Astrocyte (in vitro differentiated cells and primary cell): ENCODE data around the gene ZNF407. TPM values are rescaled to one million over a fixed set of nuclear protein-coding genes. Genes with fewer than 3 reads are reported as not detected.

Experiments
- DNase-seq: peaks from one replicate; pipeline ENCODE4 v3.0.0-alpha.2; 2010; ENCODE audit warnings: low read depth
- FAIRE-seq: peaks from 2 replicates; lab custom pipeline; 2011; peaks lifted over from hg19 to GRCh38; lab: Jason Lieb, UNC
- H2AFZ ChIP-seq: 2 replicates; pipeline ENCODE4 v1.6.0; 2012; ENCODE audit warnings: low read depth, low read length, inconsistent platforms
- H3K27ac ChIP-seq: 2 replicates; pipeline ENCODE4 v1.5.1; 2011; ENCODE audit warnings: low read depth, low read length, inconsistent platforms
- H3K27me3 ChIP-seq: 2 replicates; pipeline ENCODE4 v1.6.0; 2011; ENCODE audit warnings: low read length, inconsistent platforms; ENCODE audit not compliant: insufficient read depth
- H3K36me3 ChIP-seq: 2 replicates; pipeline ENCODE4 v1.5.1; 2011; ENCODE audit warnings: low read length, inconsistent platforms; ENCODE audit not compliant: insufficient read depth
- H3K4me1 ChIP-seq: 2 replicates; pipeline ENCODE4 v1.5.1; 2011; ENCODE audit warnings: low read length, inconsistent platforms; ENCODE audit not compliant: insufficient read depth
- H3K4me2 ChIP-seq: 2 replicates; pipeline ENCODE4 v1.6.0; 2012; ENCODE audit warnings: low read length, inconsistent platforms
- H3K4me3 ChIP-seq: 2 replicates; pipeline ENCODE4 v1.5.1; 2011; ENCODE audit warnings: low read depth, mild to moderate bottlenecking, low read length, inconsistent platforms; ENCODE audit not compliant: insufficient read depth
- H3K79me2 ChIP-seq: 2 replicates; pipeline ENCODE4 v1.6.0; 2012; ENCODE audit warnings: mild to moderate bottlenecking, low read length, inconsistent platforms; ENCODE audit not compliant: insufficient read depth
- H3K9ac ChIP-seq: 2 replicates; pipeline ENCODE4 v1.6.0; 2012; ENCODE audit warnings: mild to moderate bottlenecking, low read length, inconsistent platforms
- H3K9me3 ChIP-seq: 2 replicates; pipeline ENCODE4 v1.5.1; 2012; ENCODE audit warnings: low read depth, mild to moderate bottlenecking, low read length, inconsistent platforms; ENCODE audit not compliant: insufficient read depth
- H4K20me1 ChIP-seq: 2 replicates; pipeline ENCODE4 v1.6.0; 2012; ENCODE audit warnings: low read length, inconsistent platforms; ENCODE audit not compliant: insufficient read depth
- H3K27ac Mint-ChIP-seq: one replicate; pipeline ENCODE4 v1.8.0; 2021; ENCODE audit warnings: mild to moderate bottlenecking, mixed read lengths; ENCODE audit not compliant: unreplicated experiment
- H3K27me3 Mint-ChIP-seq: one replicate; pipeline ENCODE4 v1.8.0; 2021; ENCODE audit warnings: low read depth, mixed read lengths; ENCODE audit not compliant: unreplicated experiment
- H3K36me3 Mint-ChIP-seq: one replicate; pipeline ENCODE4 v1.8.0; 2021; ENCODE audit warnings: low read depth, mixed read lengths; ENCODE audit not compliant: unreplicated experiment
- H3K4me1 Mint-ChIP-seq: one replicate; pipeline ENCODE4 v1.8.0; 2021; ENCODE audit warnings: low read depth, mixed read lengths; ENCODE audit not compliant: unreplicated experiment
- H3K4me3 Mint-ChIP-seq: one replicate; pipeline ENCODE4 v1.8.0; 2021; ENCODE audit warnings: mild to moderate bottlenecking, moderate library complexity, mixed read lengths; ENCODE audit not compliant: unreplicated experiment
- H3K9me3 Mint-ChIP-seq: one replicate; pipeline ENCODE4 v1.8.0; 2021; ENCODE audit warnings: mild to moderate bottlenecking, mixed read lengths; ENCODE audit not compliant: unreplicated experiment
- EZH2 ChIP-seq: IDR thresholded peaks from 2 replicates; pipeline ENCODE4 v1.6.1; 2012; ENCODE audit warnings: mild to moderate bottlenecking, low read length, inconsistent platforms; ENCODE audit not compliant: insufficient read depth
- total RNA-seq: library from RNA; stranded (reverse); gene quantifications from 2 replicates; pipeline ENCODE4 v1.2.1, GENCODE V29; 2021
- TF ChIP-seq, protein P1 (sequence below): IDR thresholded peaks from 2 replicates; pipeline ENCODE4 v1.5.1; 2011; ENCODE audit warnings: low read depth, mild to moderate bottlenecking, inconsistent platforms, low read length, moderate library complexity; ENCODE audit not compliant: insufficient read depth

The ZNF407 gene
- total RNA-seq, 1 donor from 2014 or later = 13.8 TPM

DNA sequence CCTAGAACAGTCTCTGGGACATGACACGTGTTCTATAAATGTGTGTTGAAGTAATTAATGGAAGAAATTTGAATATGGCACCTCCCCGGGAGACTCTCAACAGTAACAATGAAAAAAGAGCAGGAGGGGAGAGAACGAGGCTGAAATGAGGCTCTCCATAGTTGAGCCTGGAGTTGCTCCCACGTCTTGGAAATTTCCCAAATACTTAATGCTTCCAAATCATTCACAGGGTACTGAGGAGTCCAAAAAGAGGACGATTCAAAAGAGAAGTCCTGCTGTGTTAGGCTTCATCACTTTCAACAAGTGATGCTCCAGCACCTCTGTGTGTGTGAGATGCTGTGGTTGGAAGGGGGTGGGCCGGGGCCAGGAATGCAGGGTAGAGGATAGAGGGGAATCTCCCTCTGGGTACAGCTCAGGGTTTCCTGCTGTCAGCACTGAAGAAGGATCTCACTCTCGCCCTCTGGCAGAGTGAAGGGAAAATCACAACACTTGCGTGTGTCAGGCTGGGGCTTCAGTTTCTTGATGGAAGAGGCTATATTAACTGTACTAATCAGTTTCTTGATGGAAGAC is 18.1 kb upstream of the ZNF407 start:
- Histone ChIP-seq H3K4me3 (no peak overlapping the region), H2AFZ (no peak overlapping the region), H3K36me3 (no peaks in the 10 kb centered on the region), H3K4me2 (no peak overlapping the region), H3K9ac (no peak overlapping the region), H4K20me1 (no peaks in the 10 kb centered on the region), H3K27ac (no peak overlapping the region), H3K4me1 (no peaks in the 10 kb centered on the region), H3K27me3 (peaks cover 4% of the 10 kb centered on the region), H3K79me2 (no peaks in the 10 kb centered on the region), H3K9me3 (no peaks in the 10 kb centered on the region)
- H3K27ac Mint-ChIP-seq = no peak overlapping the region
- DNase-seq (no peak), FAIRE-seq (no peak)
- H3K4me3 Mint-ChIP-seq = no peak overlapping the region
- TF ChIP-seq, protein P1, sequence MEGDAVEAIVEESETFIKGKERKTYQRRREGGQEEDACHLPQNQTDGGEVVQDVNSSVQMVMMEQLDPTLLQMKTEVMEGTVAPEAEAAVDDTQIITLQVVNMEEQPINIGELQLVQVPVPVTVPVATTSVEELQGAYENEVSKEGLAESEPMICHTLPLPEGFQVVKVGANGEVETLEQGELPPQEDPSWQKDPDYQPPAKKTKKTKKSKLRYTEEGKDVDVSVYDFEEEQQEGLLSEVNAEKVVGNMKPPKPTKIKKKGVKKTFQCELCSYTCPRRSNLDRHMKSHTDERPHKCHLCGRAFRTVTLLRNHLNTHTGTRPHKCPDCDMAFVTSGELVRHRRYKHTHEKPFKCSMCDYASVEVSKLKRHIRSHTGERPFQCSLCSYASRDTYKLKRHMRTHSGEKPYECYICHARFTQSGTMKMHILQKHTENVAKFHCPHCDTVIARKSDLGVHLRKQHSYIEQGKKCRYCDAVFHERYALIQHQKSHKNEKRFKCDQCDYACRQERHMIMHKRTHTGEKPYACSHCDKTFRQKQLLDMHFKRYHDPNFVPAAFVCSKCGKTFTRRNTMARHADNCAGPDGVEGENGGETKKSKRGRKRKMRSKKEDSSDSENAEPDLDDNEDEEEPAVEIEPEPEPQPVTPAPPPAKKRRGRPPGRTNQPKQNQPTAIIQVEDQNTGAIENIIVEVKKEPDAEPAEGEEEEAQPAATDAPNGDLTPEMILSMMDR = no peak
- no peak for TF ChIP-seq EZH2
- H3K27me3 Mint-ChIP-seq = peaks cover 10% of the 10 kb centered on the region
- peaks cover 2% of the 10 kb centered on the region for H3K36me3 Mint-ChIP-seq
- H3K4me1 Mint-ChIP-seq = peaks cover 2% of the 10 kb centered on the region
- H3K9me3 Mint-ChIP-seq = peaks cover 3% of the 10 kb centered on the region

DNA sequence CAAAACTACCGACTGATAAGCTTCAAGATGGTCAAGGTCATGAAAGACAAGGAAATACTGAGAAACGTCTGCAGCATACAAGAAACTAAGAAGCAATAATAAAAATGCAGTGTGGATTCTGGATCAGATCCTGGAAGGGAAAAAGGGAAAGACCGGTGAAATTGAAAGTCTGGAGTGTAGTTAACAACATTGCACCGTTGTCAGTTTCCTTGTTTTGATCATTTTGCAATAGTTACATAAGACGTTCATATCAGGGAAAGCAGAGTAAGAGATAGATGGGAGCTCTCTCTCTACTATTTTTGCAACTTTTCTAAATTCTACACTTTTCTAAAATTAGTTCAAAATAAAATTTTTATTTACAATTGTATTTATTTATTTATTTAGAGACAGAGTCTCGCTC is 15.0 kb upstream of the ZNF407 start:
- no peak overlapping the region for H3K27ac Mint-ChIP-seq
- TF ChIP-seq EZH2 = no peak
- TF ChIP-seq, protein P1 = no peak

DNA sequence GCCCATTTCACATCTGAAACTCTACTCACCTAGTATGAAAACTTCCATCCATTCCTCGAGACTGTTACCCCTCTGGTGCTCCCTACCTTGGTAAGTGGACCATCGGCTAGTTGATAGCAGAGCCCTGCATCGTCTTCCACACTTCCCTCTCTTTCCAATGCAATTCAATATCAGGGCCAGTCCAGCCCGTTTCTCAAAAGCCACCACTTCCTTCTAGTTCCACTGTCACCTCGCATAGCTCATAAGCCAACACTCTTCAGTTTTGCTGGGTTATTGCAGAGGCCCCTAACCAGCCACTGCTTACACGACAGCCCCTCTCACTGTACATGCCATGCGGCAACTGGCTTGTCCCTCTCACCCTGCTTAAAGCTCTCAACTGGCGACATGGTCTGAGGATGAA is 10.2 kb upstream of the ZNF407 start:
- TF ChIP-seq EZH2 = no peak
- TF ChIP-seq, protein P1 = no peak
- no peak for DNase-seq
- Mint-ChIP-seq H3K27ac (no peak overlapping the region), H3K36me3 (no peaks in the 10 kb centered on the region), H3K4me1 (no peaks in the 10 kb centered on the region), H3K4me3 (no peak overlapping the region), H3K9me3 (no peaks in the 10 kb centered on the region), H3K27me3 (peaks cover 31% of the 10 kb centered on the region)
- Histone ChIP-seq H3K4me1 (no peaks in the 10 kb centered on the region), H3K4me3 (no peak overlapping the region), H3K4me2 (no peak overlapping the region), H3K27me3 (no peaks in the 10 kb centered on the region), H2AFZ (no peak overlapping the region), H4K20me1 (no peaks in the 10 kb centered on the region), H3K9ac (no peak overlapping the region), H3K27ac (no peak overlapping the region), H3K36me3 (no peaks in the 10 kb centered on the region), H3K79me2 (no peaks in the 10 kb centered on the region), H3K9me3 (no peaks in the 10 kb centered on the region)
- FAIRE-seq = no peak

More for the DNA sequence above, 15.0 kb upstream of the ZNF407 start:
- peaks cover 4% of the 10 kb centered on the region for H3K27me3 ChIP-seq
- peaks cover 27% of the 10 kb centered on the region for H3K27me3 Mint-ChIP-seq
- no peaks in the 10 kb centered on the region for H3K79me2 ChIP-seq
- H2AFZ ChIP-seq = no peak overlapping the region
- H3K36me3 Mint-ChIP-seq = peaks cover 2% of the 10 kb centered on the region
- no peaks in the 10 kb centered on the region for H3K4me1 Mint-ChIP-seq
- no peak for DNase-seq
- no peak overlapping the region for H3K4me3 Mint-ChIP-seq
- no peaks in the 10 kb centered on the region for H3K9me3 ChIP-seq
- no peaks in the 10 kb centered on the region for H3K36me3 ChIP-seq
- no peaks in the 10 kb centered on the region for H3K9me3 Mint-ChIP-seq
- H3K9ac ChIP-seq = no peak overlapping the region
- H3K4me2 ChIP-seq = no peak overlapping the region
- H3K27ac ChIP-seq = no peak overlapping the region
- no peaks in the 10 kb centered on the region for H4K20me1 ChIP-seq
- H3K4me1 ChIP-seq = no peaks in the 10 kb centered on the region
- no peak for FAIRE-seq
- H3K4me3 ChIP-seq = no peak overlapping the region
